Vagina (tissue), 2 donors: ENCODE measurements around the gene WDR11.

Experiments
- CTCF ChIP-seq, 3 experiments: fragments of 450-650 bp in 2 of 3; fragments of 200-600 bp in 1 of 3; sonication (generic) in 1 of 3; IDR thresholded peaks; one replicate each; pipeline ENCODE4 v1.5.1; 2017 to 2019; ENCODE audit warnings: antibody characterized with exemption in 3 of 3, mild to moderate bottlenecking in 2 of 3, moderate library complexity in 2 of 3
- POLR2A ChIP-seq, 2 donors: fragments of 450-650 bp; IDR thresholded peaks; one replicate each; pipeline ENCODE4 v1.6.1; 2017; ENCODE audit warnings: antibody characterized with exemption in 2 of 2, mild to moderate bottlenecking in 2 of 2, moderate library complexity in 2 of 2
- POLR2AphosphoS5 ChIP-seq, 2 donors: sonication (generic); formaldehyde crosslinking; IDR thresholded peaks; one replicate each; pipeline ENCODE4 v1.9.0; 2017; ENCODE audit warnings: antibody characterized with exemption in 2 of 2, mild to moderate bottlenecking in 2 of 2, low read depth in 1 of 2; ENCODE audit not compliant: insufficient read depth in 1 of 2

- TF ChIP-seq POLR2A (IDR thresholded peaks at IDR 0.05) (no peak), CTCF (IDR thresholded peaks at IDR 0.05) (no peak), POLR2AphosphoS5 (IDR thresholded peaks at IDR 0.05; ENCODE audit: insufficient read depth in 1 of 2, low read depth in 1 of 2) (no peak)
Observed at GRCh38 chr10:120926611-120927010, 75.4 kb downstream of the WDR11 start.
